Measurements from ENCODE around the gene HERC2. TPM values are rescaled to one million over a fixed set of nuclear protein-coding genes. Genes with fewer than 3 reads are reported as not detected.
"Not testable (repeated sequence)": the region's sequence is repeated elsewhere in the genome, so short reads cannot be mapped to it uniquely, and the experiment has no call there.

The HERC2 gene
- total and polyA plus RNA-seq, 5 donors: 46.0 to 65.3 (median 54.8) TPM

DNA sequence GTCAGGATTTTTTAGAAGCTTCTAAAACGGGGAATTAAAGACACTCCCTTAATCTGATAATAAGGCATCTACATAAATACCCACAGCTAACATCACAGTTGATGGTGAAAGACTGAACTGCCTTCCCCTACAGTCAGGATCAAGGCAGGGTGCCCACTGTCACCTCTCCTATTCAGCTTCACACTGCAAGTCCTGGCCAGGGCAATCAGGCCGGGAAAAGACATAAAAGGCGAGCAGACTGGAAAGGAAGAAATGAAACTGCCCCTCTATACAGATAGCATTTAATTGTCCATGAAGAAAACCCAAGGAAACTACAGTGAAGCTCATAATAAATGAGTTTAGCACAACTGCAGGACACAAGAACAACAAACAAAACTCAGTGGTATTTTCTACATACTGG lies 61.7 kb downstream of the HERC2 start:
- H3K4me3 ChIP-seq (ENCODE audit: low read length): no peak overlapping the region
- peak; percentile 39 to 48 for ATAC-seq
- peaks cover 2% of the 10 kb centered on the region for H3K4me1 ChIP-seq (ENCODE audit: control insufficient read depth, insufficient read depth, low read length)
- 81% methylated on average over 3 of the region's 3 CpGs for WGBS
- H3K27ac ChIP-seq (ENCODE audit: low read length): no peak overlapping the region
- intact Hi-C loops (cut with DNase I): no loop called here
- no peak for DNase-seq
- no peaks in the 10 kb centered on the region for H3K9me3 ChIP-seq (ENCODE audit: control insufficient read depth, low read length)
- H3K27me3 ChIP-seq (ENCODE audit: control insufficient read depth, insufficient read depth): no peaks in the 10 kb centered on the region

- ATAC-seq (no peak), DNase-seq (no peak)
- 95% methylated on average over 15 of the region's 15 CpGs for WGBS
- Histone ChIP-seq H3K27me3 (ENCODE audit: control insufficient read depth, insufficient read depth) (no peaks in the 10 kb centered on the region), H3K4me1 (ENCODE audit: control insufficient read depth, insufficient read depth, low read length) (no peaks in the 10 kb centered on the region), H3K4me3 (ENCODE audit: low read length) (no peak overlapping the region), H3K9me3 (ENCODE audit: control insufficient read depth, low read length) (no peaks in the 10 kb centered on the region), H3K27ac (ENCODE audit: low read length) (no peak overlapping the region)
- intact Hi-C loops (cut with DNase I): no loop called here
These were observed 66.0 kb downstream of the HERC2 start for GRCh38 chr15:28255965-28256364.

GRCh38 chr15:28252831-28253230 lies 69.1 kb downstream of the HERC2 start:
- ATAC-seq (no peak), DNase-seq (no peak)
- Histone ChIP-seq H3K4me3 (ENCODE audit: low read length) (no peak overlapping the region), H3K4me1 (ENCODE audit: control insufficient read depth, insufficient read depth, low read length) (no peaks in the 10 kb centered on the region), H3K27me3 (ENCODE audit: control insufficient read depth, insufficient read depth) (no peaks in the 10 kb centered on the region), H3K27ac (ENCODE audit: low read length) (no peak overlapping the region), H3K9me3 (ENCODE audit: control insufficient read depth, low read length) (no peaks in the 10 kb centered on the region)
- intact Hi-C loops (cut with DNase I): no loop called here
- 93% methylated on average over 6 of the region's 6 CpGs for WGBS

DNA sequence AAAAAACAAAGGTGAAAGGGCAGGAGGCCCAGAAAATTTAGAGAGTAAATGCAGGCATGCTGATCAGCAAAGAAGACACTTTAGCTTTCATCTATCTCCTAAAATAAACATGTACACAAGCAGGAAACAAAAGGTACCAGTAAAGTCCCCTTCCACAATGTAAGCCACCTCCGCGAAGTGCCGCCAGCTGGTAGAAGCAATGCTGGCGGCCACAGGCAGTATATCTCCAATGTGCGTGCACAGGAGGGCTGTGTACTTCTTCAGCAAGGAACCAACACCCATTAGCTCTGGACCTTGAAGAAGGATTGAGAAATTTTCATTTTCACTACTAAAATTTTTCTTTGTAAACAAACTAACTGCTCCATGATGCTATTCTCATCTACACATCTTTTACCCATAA lies 75.4 kb downstream of the HERC2 start:
- Histone ChIP-seq H3K4me1 (ENCODE audit: control insufficient read depth, insufficient read depth, low read length) (no peaks in the 10 kb centered on the region), H3K4me3 (ENCODE audit: low read length) (no peak overlapping the region), H3K27ac (ENCODE audit: low read length) (no peak overlapping the region), H3K9me3 (ENCODE audit: control insufficient read depth, low read length) (no peaks in the 10 kb centered on the region), H3K27me3 (ENCODE audit: control insufficient read depth, insufficient read depth) (no peaks in the 10 kb centered on the region)
- 95% methylated on average over 5 of the region's 5 CpGs for WGBS
- ATAC-seq (no peak), DNase-seq (no peak)
- intact Hi-C loops (cut with DNase I): no loop called here

- WGBS: 97% methylated on average over 6 of the region's 6 CpGs
- intact Hi-C loops (cut with DNase I): no loop called here
- no peak for DNase-seq
- Histone ChIP-seq H3K27me3 (ENCODE audit: control insufficient read depth, insufficient read depth) (no peaks in the 10 kb centered on the region), H3K4me3 (ENCODE audit: low read length) (no peak overlapping the region), H3K9me3 (ENCODE audit: control insufficient read depth, low read length) (no peaks in the 10 kb centered on the region), H3K4me1 (ENCODE audit: control insufficient read depth, insufficient read depth, low read length) (no peaks in the 10 kb centered on the region), H3K27ac (ENCODE audit: low read length) (no peak overlapping the region)
- ATAC-seq: no peak
These were observed 78.1 kb downstream of the HERC2 start for GRCh38 chr15:28243901-28244300.

- ATAC-seq: no peak
- Histone ChIP-seq H3K27me3 (ENCODE audit: control insufficient read depth, insufficient read depth) (no peaks in the 10 kb centered on the region), H3K9me3 (ENCODE audit: control insufficient read depth, low read length) (no peaks in the 10 kb centered on the region), H3K27ac (ENCODE audit: low read length) (no peak overlapping the region), H3K4me1 (ENCODE audit: control insufficient read depth, insufficient read depth, low read length) (no peaks in the 10 kb centered on the region), H3K4me3 (ENCODE audit: low read length) (no peak overlapping the region)
- 98% methylated on average over 1 of the region's 1 CpG for WGBS
- intact Hi-C loops (cut with DNase I): no loop called here
- no peak for DNase-seq
These were observed 78.6 kb downstream of the HERC2 start for GRCh38 chr15:28243399-28243798.

GRCh38 chr15:28238296-28238695 lies 83.7 kb downstream of the HERC2 start:
- H3K9me3 ChIP-seq (ENCODE audit: control insufficient read depth, low read length); DNase-seq; intact Hi-C loops (cut with DNase I); H3K27ac ChIP-seq (ENCODE audit: low read length); H3K27me3 ChIP-seq (ENCODE audit: control insufficient read depth, insufficient read depth); H3K4me1 ChIP-seq (ENCODE audit: control insufficient read depth, insufficient read depth, low read length); ATAC-seq; H3K4me3 ChIP-seq (ENCODE audit: low read length): not testable (repeated sequence)
- WGBS: 64% methylated on average over 4 of the region's 4 CpGs

GRCh38 chr15:28231743-28232142 lies 90.2 kb downstream of the HERC2 start:
- H3K4me3 ChIP-seq (ENCODE audit: low read length); intact Hi-C loops (cut with DNase I); H3K4me1 ChIP-seq (ENCODE audit: control insufficient read depth, insufficient read depth, low read length); DNase-seq; H3K27ac ChIP-seq (ENCODE audit: low read length); H3K27me3 ChIP-seq (ENCODE audit: control insufficient read depth, insufficient read depth); H3K9me3 ChIP-seq (ENCODE audit: control insufficient read depth, low read length); ATAC-seq: not testable (repeated sequence)
- 83% methylated on average over 6 of the region's 6 CpGs for WGBS

DNA sequence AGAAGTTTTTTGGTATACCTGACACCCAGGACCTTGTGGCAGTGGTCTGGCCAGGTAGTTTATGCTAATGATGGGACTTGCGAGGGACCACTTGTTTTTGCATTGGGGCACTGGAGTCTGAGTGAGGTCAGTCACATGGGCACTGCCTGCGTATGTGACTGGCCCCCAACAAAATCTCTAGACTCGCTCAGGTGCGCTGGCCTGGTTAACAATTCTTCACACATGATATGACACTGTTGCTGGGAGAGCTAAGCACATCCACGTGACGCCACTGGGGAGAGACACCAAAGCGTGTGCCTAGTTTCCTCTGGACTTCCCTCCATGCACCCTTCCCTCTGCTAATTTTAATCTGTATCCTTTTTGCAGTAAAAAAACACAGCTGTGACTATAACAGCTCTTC lies 90.6 kb downstream of the HERC2 start:
- H3K9me3 ChIP-seq (ENCODE audit: control insufficient read depth, low read length); intact Hi-C loops (cut with DNase I); H3K4me1 ChIP-seq (ENCODE audit: control insufficient read depth, insufficient read depth, low read length); H3K27me3 ChIP-seq (ENCODE audit: control insufficient read depth, insufficient read depth); H3K27ac ChIP-seq (ENCODE audit: low read length); ATAC-seq; H3K4me3 ChIP-seq (ENCODE audit: low read length); DNase-seq: not testable (repeated sequence)
- 82% methylated on average over 7 of the region's 7 CpGs for WGBS

- DNase-seq; H3K4me3 ChIP-seq (ENCODE audit: low read length); H3K9me3 ChIP-seq (ENCODE audit: control insufficient read depth, low read length); ATAC-seq; intact Hi-C loops (cut with DNase I); H3K27me3 ChIP-seq (ENCODE audit: control insufficient read depth, insufficient read depth); H3K27ac ChIP-seq (ENCODE audit: low read length); H3K4me1 ChIP-seq (ENCODE audit: control insufficient read depth, insufficient read depth, low read length): not testable (repeated sequence)
- 45% methylated on average over 9 of the region's 9 CpGs for WGBS
These were observed 92.9 kb downstream of the HERC2 start for GRCh38 chr15:28228990-28229640.

DNA sequence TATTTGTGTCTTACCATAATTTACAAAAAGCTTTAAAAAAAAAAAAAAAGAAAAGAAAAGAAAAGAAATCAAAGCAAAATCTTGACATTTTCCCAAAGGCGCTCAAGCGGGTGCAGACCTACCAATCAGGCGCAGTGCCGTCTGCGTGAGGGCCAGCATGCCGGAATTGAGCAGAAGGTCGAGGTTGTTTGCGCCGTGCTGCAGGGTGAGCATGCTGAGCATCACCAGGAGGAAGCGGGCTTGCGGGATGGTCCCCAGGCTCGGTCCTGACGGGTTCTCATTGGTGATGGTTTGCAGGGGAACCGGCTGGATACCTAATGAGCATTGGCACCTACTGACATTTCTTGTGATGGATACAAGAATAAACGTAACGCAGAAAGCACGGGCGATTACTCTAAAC lies 93.9 kb downstream of the HERC2 start:
- intact Hi-C loops (cut with DNase I): no loop called here
- no peak overlapping the region for H3K4me3 ChIP-seq (ENCODE audit: low read length)

GRCh38 chr15:28227303-28227702 lies 94.7 kb downstream of the HERC2 start:
- ATAC-seq; H3K27me3 ChIP-seq (ENCODE audit: control insufficient read depth, insufficient read depth); H3K9me3 ChIP-seq (ENCODE audit: control insufficient read depth, low read length); H3K27ac ChIP-seq (ENCODE audit: low read length); H3K4me1 ChIP-seq (ENCODE audit: control insufficient read depth, insufficient read depth, low read length); H3K4me3 ChIP-seq (ENCODE audit: low read length); DNase-seq; intact Hi-C loops (cut with DNase I): not testable (repeated sequence)
- 31% methylated on average over 1 of the region's 1 CpG for WGBS

More for the DNA sequence above, 93.9 kb downstream of the HERC2 start:
- 97% methylated on average over 18 of the region's 18 CpGs for WGBS
- Histone ChIP-seq H3K27ac (ENCODE audit: low read length) (no peak overlapping the region), H3K9me3 (ENCODE audit: control insufficient read depth, low read length) (no peaks in the 10 kb centered on the region), H3K4me1 (ENCODE audit: control insufficient read depth, insufficient read depth, low read length) (no peaks in the 10 kb centered on the region), H3K27me3 (ENCODE audit: control insufficient read depth, insufficient read depth) (no peaks in the 10 kb centered on the region)
- DNase-seq (no peak), ATAC-seq (no peak)

Measured in right cardiac atrium (tissue), 5 donors.